ENCODE measurements around the gene LIX1. TPM values are rescaled to one million over a fixed set of nuclear protein-coding genes. Genes with fewer than 3 reads are reported as not detected.

Gene LIX1
- total RNA-seq, 1 donor from 2014 or later, result 10.7 TPM

DNA sequence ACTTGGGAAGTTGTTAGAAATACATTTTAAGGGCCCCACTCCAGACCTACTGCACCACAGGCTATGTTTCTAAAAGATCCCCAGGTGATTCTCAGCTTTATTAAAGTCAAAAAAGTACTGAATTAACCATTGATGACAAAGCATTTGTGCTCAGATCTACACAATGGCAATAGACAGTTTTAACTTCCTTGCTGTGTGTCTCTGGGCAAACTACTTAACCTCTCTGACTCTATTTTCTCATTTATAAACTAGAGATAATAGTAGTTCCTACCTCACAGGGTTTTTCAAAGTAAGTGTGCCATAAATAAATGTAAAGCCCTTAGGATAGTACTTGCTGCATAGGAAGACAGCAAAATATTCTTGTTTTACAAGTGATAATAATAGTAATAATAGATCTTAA is 66.3 kb downstream of the LIX1 start:
- Mint-ChIP-seq H3K4me1 (peaks cover 4% of the 10 kb centered on the region), H3K27me3 (ENCODE audit: low read depth) (no peaks in the 10 kb centered on the region), H3K36me3 (no peaks in the 10 kb centered on the region), H3K4me3 (no peak overlapping the region), H3K9me3 (no peaks in the 10 kb centered on the region), H3K27ac (no peak overlapping the region)
- TF ChIP-seq CTCF (IDR thresholded peaks at IDR 0.05; ENCODE audit: unreplicated experiment), result no peak
- no peak for DNase-seq (ENCODE audit: low spot score in 2 of 2, unreplicated experiment in 2 of 2)

GRCh38 chr5:97075649-97076048 is 66.8 kb downstream of the LIX1 start:
- Mint-ChIP-seq H3K36me3 (no peaks in the 10 kb centered on the region), H3K9me3 (no peaks in the 10 kb centered on the region), H3K27me3 (ENCODE audit: low read depth) (no peaks in the 10 kb centered on the region), H3K4me1 (peaks cover 4% of the 10 kb centered on the region), H3K27ac (no peak overlapping the region), H3K4me3 (no peak overlapping the region)
- no peak for TF ChIP-seq CTCF (IDR thresholded peaks at IDR 0.05; ENCODE audit: unreplicated experiment)
- DNase-seq (ENCODE audit: low spot score in 2 of 2, unreplicated experiment in 2 of 2), result no peak

- no peak overlapping the region for H3K4me3 Mint-ChIP-seq
- no peaks in the 10 kb centered on the region for H3K36me3 Mint-ChIP-seq
- H3K27me3 Mint-ChIP-seq (ENCODE audit: low read depth), result no peaks in the 10 kb centered on the region
- no peak overlapping the region for H3K27ac Mint-ChIP-seq
- H3K4me1 Mint-ChIP-seq, result peaks cover 8% of the 10 kb centered on the region
- H3K9me3 Mint-ChIP-seq, result no peaks in the 10 kb centered on the region
- TF ChIP-seq CTCF (IDR thresholded peaks at IDR 0.05; ENCODE audit: unreplicated experiment), result no peak
- DNase-seq (ENCODE audit: low spot score in 2 of 2, unreplicated experiment in 2 of 2), result no peak
Measured at GRCh38 chr5:97074859-97075489, 67.4 kb downstream of the LIX1 start.

DNA sequence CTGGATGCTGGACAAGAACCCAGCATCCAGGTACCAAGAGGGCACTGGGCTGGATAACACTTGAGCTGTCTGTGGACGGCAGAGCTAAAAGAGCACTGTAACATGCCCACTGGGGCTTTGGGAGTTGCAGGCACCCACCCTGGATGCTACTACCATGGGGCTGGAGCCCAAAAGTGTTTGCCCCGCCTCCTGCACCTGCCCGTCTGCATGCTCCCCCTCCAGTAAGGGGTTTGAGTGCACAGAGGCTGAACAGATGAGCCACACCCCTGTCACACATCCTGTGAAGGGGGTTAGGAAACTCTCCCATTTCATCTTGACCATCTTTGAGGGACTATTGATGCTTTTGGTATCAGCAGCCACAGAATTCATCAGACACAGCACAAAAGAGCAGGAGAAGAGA is 69.0 kb downstream of the LIX1 start:
- no peaks in the 10 kb centered on the region for H3K36me3 Mint-ChIP-seq
- no peaks in the 10 kb centered on the region for H3K9me3 Mint-ChIP-seq
- H3K4me1 Mint-ChIP-seq, result peaks cover 8% of the 10 kb centered on the region
- DNase-seq (ENCODE audit: low spot score in 2 of 2, unreplicated experiment in 2 of 2), result no peak
- H3K27me3 Mint-ChIP-seq (ENCODE audit: low read depth), result no peaks in the 10 kb centered on the region
- H3K4me3 Mint-ChIP-seq, result no peak overlapping the region
- no peak for TF ChIP-seq CTCF (IDR thresholded peaks at IDR 0.05; ENCODE audit: unreplicated experiment)
- no peak overlapping the region for H3K27ac Mint-ChIP-seq

DNA sequence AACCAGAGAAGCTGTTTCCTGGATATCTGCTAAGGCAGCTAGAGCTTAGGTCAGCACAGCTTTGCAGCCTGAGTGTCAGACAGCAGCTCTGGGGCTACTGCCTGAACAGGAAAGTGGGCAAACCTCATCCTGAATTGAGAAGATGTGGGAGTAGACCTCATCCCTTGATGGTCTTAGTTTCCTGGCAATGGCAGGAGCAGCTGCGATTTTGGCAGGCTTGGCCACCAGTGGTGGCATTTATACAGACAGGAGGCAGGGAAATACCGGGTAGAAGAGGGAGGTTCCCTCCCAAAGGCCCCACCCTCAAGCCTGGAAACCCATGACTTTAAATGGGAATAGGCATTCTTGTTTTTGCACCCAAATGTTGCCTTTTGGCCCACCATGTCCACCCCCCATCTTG is 69.7 kb downstream of the LIX1 start:
- Mint-ChIP-seq H3K36me3 (no peaks in the 10 kb centered on the region), H3K4me3 (no peak overlapping the region), H3K4me1 (peaks cover 12% of the 10 kb centered on the region), H3K9me3 (no peaks in the 10 kb centered on the region), H3K27me3 (ENCODE audit: low read depth) (no peaks in the 10 kb centered on the region), H3K27ac (no peak overlapping the region)
- DNase-seq (ENCODE audit: low spot score in 2 of 2, unreplicated experiment in 2 of 2), result no peak
- TF ChIP-seq CTCF (IDR thresholded peaks at IDR 0.05; ENCODE audit: unreplicated experiment), result no peak

GRCh38 chr5:97071993-97072392 is 70.4 kb downstream of the LIX1 start:
- no peak for TF ChIP-seq CTCF (IDR thresholded peaks at IDR 0.05; ENCODE audit: unreplicated experiment)
- Mint-ChIP-seq H3K36me3 (no peaks in the 10 kb centered on the region), H3K27ac (no peak overlapping the region), H3K4me3 (no peak overlapping the region), H3K27me3 (ENCODE audit: low read depth) (no peaks in the 10 kb centered on the region), H3K4me1 (peaks cover 19% of the 10 kb centered on the region), H3K9me3 (no peaks in the 10 kb centered on the region)
- DNase-seq (ENCODE audit: low spot score in 2 of 2, unreplicated experiment in 2 of 2), result no peak
